Activated CD4-positive, alpha-beta T cell treated with anti-CD3 and anti-CD28 coated beads for 4 hours (primary cell): ENCODE data around the gene ECE2.

Experiments
- DNase-seq, 2 donors: peaks; one replicate each; pipeline ENCODE4 v3.0.0-alpha.2; 2020

Gene ECE2

DNA sequence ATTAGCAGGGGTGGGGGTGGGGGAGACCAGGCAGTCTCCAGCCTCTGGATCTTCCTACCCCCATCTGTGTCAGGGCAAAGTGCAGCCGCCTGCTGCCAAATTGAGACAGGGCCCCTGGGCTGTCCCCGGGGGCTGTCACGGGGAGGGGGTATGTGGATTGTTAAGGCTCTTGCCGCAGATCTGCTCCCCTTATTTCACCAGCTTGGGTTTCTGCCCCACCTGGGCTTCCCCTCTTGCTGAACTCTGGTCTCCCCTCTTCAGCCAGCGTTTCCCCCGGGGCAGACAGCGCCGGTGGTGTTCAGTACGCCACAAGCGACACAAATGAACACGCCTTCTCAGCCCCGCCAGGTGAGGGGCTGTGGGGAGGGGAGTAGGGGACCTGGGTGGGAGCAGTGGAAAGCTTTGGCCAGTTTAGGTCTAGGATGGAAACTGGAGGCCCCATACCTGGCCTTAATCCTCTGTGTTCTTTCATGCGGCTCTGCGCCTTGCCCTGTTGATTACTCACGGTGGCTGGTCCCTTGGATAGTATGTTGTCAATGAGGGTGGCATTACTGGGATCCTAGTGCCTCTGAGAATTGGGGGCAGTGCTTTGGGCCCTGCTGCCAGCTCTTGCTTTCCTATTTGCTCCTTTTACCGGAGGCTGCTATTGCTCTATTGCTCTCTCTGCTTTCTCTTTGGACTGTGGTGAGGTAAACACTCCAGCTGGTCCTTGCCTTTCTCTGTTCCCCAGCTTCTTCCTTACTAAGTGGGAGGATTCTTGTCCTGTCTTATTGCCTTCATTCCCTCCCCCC, 40.2 kb downstream of the ECE2 start:
- no peak for DNase-seq

DNA sequence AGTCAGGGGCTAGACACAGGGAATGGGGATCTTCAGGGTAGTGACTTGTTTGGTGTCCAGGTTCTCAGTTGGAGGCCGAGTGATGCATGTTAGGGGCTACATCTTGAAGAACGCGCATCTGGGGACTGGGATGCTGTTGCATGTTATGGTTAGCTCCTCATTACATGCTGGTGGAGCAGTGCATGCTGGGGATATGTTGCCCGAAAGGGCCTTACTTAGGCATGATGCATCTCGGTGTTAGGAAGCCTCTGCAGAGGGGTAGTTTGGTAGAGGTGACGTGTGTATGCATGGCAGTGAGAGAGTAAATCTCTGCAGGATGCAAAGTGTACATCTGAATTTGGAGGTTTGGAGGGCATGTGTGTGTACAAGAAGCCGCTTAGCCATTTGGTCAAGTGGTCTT, 41.0 kb downstream of the ECE2 start:
- DNase-seq: no peak

DNA sequence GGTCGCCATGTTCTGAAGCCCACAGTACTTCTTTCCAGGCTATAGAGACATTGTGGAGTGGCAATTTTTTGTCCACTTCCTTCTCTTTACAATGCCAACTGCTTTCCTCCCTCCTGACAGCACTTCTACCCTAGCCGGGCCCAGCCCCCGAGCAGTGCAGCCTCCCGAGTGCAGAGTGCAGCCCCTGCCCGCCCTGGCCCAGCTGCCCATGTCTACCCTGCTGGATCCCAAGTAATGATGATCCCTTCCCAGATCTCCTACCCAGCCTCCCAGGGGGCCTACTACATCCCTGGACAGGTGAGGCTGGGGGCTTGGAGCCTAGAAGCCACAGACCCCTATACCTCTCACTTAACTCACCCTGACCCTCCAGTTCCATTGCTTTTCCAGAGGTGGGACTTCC, 41.4 kb downstream of the ECE2 start:
- DNase-seq: no peak

- peak; percentile 52 to 62 for DNase-seq
Observed at GRCh38 chr3:184320104-184320445, 44.3 kb downstream of the ECE2 start.

DNA sequence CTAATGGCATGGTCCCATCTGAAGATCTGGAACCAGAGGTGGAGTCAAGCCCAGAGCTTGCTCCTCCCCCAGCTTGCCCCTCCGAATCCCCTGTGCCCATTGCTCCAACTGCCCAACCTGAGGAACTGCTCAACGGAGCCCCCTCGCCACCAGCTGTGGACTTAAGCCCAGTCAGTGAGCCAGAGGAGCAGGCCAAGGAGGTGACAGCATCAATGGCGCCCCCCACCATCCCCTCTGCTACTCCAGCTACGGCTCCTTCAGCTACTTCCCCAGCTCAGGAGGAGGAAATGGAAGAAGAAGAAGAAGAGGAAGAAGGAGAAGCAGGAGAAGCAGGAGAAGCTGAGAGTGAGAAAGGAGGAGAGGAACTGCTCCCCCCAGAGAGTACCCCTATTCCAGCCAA, 45.8 kb downstream of the ECE2 start:
- no peak for DNase-seq

DNA sequence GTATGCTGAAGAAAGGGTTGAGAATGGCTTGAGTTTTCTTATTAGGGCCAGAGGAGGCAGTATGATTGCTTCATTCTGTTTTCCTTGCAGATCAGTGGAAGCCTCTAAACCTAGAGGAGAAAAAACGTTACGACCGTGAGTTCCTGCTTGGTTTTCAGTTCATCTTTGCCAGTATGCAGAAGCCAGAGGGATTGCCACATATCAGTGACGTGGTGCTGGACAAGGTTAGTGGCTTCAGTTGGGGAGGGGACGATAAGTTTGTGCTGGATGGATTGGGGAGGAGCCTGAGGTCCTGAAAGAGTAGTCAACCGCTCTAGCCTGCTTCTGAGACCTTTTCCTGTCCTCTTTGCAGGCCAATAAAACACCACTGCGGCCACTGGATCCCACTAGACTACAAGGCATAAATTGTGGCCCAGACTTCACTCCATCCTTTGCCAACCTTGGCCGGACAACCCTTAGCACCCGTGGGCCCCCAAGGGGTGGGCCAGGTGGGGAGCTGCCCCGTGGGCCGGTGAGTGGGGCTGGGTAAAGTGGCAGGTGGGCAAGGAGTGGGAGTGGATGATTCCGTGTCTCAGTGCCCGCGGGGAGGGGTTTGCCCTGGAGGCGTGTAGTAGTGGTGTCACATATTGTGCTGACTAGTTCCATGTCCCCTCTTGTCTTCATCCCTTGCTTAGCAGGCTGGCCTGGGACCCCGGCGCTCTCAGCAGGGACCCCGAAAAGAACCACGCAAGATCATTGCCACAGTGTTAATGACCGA, 47.1 kb downstream of the ECE2 start:
- no peak for DNase-seq

GRCh38 chr3:184323696-184324095, 47.9 kb downstream of the ECE2 start:
- DNase-seq: no peak

DNA sequence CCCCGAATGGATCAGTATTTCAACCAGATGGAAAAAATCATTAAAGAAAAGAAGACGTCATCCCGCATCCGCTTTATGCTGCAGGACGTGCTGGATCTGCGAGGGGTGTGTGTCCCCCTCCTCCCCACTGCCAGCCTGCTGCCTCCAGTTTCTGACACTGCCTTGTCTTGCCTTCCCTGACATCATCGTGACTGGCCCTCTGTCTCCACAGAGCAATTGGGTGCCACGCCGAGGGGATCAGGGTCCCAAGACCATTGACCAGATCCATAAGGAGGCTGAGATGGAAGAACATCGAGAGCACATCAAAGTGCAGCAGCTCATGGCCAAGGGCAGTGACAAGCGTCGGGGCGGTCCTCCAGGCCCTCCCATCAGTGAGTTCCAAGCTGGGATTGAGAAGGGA, 49.4 kb downstream of the ECE2 start:
- no peak for DNase-seq

DNA sequence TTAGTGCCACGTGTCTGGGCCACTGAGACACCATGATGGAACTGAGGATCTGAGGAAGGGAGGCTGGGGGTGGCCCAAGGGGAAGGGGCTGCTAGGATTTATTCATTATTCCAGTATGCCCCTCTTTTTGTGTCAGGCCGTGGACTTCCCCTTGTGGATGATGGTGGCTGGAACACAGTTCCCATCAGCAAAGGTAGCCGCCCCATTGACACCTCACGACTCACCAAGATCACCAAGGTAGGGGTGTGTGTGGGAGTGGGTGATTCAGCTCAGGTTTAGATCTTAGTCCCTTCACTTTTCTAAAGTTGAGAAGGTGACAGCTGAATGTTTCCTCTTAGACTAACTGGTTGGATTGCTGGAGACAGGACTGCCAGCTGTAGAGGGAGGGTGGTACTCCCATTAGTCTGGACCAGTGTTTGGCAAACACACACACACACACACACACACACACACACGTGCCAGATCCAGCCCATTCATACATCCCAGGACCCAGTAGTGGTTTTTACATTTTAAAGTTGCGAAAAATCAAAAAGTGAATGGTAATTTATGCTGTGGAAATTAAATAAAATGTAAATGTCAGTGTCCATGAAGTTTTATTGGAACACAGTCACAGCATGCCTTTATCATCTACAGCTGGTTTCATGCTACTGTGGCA, 50.0 kb downstream of the ECE2 start:
- peak; percentile 40 to 48 for DNase-seq

GRCh38 chr3:184327171-184327570, 51.3 kb downstream of the ECE2 start:
- no peak for DNase-seq

- no peak for DNase-seq
Observed at GRCh38 chr3:184328516-184328915, 52.7 kb downstream of the ECE2 start.

DNA sequence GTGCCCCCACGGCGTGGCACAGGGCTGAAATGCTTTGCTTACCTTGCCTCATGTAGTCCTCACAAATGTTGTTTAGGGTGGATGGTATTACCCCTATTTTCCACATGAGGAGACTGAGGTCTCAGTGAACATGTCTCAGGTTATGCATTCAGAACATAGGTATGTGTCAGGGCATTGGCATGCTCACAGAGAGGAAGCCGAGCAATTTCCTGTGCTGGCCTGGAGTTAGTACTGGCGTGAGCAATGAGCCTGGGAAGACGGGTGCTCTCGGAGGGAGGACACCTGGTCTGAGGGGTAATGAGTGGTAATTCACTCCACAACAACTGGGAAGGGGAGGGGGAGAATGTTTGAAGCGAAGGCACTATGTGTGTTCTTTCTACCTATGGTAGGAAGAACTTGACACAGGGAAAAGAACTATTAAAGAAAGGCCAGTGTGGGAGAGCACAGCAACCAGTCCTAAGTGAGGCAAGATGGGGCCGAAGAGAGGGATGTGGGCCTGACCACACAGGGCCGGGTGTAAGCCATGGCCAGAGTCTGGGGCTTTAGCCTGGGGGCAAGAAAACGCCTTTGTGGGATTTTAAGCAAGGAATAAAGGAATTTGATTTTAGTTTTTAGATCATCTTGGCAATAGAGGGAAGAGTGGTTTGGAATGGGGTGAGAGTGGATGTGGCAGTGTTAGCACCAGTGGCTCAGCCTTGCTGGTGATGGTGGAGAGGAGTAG, 56.7 kb downstream of the ECE2 start:
- DNase-seq: no peak

DNA sequence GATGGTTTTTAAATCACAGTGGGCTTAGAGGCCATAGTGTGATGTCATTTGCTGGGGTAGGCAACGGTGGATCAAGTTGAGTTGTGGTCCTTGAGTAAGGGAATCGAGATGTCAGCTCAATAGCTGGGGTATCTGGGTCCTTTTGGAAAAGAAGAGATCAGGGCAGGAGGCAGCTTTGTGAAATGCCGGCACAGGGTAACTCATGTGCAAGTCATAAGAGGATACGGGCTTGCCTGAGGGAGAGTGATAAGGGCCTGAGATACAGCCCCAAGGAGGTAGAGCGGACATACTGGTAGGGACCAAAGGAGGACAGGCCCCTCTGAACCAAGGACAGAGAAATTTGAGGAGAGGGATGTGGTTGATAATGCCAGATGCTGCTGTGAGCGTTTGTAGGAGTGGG, 57.4 kb downstream of the ECE2 start:
- no peak for DNase-seq

DNA sequence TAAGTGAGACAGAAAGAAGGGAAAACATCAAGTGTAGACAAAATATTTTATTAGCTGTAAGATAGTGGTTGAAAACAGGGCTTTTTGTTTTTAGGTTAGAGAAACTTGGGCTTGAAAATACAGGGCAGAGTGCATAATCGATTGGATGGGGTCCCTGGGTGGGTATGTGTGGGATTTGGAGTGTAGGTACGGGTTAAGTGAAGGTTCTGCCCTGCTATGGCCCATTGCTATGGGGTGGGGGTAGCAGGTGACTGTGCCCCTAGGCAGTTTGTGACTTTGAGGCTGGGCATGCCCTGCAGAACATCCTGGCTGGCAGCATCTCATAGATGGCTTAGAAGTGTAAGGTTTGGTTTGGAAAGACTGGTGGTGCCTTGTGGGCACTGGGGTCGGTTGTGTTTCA, 57.9 kb downstream of the ECE2 start:
- DNase-seq: no peak

DNA sequence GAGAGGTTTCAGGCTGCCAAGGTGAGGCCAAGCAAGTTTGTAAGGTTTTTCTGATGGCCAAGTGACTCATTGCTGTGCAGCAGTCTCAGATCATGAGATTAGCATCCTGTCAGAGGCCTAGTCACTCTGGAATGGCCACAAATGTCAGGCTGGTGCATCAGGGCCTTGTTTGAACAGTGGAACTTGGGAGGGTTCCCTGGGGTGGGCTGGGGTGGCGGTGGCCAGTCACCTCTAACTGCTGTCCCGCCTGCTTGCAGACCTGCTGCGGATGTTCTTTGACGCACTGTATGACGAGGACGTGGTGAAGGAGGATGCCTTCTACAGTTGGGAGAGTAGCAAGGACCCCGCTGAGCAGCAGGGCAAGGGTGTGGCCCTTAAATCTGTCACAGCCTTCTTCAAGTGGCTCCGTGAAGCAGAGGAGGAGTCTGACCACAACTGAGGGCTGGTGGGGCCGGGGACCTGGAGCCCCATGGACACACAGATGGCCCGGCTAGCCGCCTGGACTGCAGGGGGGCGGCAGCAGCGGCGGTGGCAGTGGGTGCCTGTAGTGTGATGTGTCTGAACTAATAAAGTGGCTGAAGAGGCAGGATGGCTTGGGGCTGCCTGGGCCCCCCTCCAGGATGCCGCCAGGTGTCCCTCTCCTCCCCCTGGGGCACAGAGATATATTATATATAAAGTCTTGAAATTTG, 58.8 kb downstream of the ECE2 start:
- DNase-seq: peak; percentile 26 to 48

DNA sequence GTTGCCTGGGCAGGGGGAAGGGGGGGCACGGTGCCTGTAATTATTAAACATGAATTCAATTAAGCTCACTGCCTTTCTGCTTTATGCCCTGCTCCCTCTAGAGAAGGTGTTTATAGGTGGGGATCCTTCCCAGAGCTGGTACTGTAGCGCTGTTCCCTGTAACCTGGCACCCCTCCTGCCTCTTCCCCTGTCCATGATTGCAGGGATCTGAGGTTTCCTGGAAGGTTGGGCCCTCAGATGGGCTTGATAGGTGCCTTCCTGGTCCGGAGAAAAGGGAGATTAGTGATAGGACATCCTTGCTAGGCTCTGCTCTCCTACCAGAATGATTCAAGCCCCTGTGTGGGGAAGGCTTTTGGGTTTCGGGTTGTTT, 59.5 kb downstream of the ECE2 start:
- DNase-seq: no peak

- DNase-seq: peak; percentile 87 to 89
Observed at GRCh38 chr3:184335661-184336546, 60.1 kb downstream of the ECE2 start.

GRCh38 chr3:184336547-184337398, 61.0 kb downstream of the ECE2 start:
- DNase-seq: no peak

- DNase-seq: no peak
Observed at GRCh38 chr3:184337399-184337714, 61.5 kb downstream of the ECE2 start, which contains the start of gene FAM131A. FAM131A (plus strand) TSS chr3:184337600; CDS start chr3:184337631, 31 bp downstream.

DNA sequence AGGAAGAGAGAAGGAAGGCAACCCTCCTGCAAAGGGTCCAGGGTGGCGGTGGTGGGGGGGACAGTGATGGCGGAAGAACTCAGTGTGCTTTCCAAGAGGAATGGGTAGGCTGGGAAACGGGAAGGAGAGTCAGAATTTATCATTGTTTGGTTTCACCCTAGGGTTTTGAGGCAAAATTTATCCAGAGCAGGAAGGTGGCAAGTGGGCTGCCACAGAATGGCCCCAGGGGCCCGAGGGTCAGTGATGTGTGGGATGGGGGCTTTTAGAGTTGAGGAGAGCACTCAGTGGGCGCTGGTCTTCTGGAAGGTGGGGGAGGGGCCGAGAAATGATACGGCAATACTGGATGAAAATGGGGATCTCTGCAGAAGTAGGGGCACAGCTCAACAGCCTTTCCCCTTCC, 62.2 kb downstream of the ECE2 start:
- no peak for DNase-seq

GRCh38 chr3:184338511-184338945, 62.7 kb downstream of the ECE2 start:
- DNase-seq: no peak
